ENCODE results near the gene ZNF69.

DNA sequence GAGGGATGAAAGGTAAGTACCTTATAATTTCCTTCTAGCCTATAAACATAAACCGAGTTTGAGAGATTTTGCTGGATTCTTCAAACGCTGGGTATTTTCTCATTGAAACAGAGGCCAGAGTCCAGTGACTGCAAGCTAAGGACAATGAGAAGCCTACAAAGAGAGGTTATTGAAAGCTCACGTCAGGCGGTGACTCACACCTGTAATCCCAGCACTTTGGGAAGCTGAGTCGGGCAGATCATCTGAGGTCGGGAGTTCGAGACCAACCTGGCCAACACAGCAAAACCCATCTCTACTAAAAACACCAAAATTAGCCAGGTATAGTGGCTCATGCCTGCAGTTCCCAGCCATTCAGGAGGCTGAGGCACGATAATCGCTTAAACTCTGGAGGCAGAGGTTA, 15.0 kb upstream of the ZNF69 start:
- TF ChIP-seq EZH2 (IDR thresholded peaks at IDR 0.05; ENCODE audit: borderline replicate concordance, low read length), result no peak
- TF ChIP-seq, protein P1, sequence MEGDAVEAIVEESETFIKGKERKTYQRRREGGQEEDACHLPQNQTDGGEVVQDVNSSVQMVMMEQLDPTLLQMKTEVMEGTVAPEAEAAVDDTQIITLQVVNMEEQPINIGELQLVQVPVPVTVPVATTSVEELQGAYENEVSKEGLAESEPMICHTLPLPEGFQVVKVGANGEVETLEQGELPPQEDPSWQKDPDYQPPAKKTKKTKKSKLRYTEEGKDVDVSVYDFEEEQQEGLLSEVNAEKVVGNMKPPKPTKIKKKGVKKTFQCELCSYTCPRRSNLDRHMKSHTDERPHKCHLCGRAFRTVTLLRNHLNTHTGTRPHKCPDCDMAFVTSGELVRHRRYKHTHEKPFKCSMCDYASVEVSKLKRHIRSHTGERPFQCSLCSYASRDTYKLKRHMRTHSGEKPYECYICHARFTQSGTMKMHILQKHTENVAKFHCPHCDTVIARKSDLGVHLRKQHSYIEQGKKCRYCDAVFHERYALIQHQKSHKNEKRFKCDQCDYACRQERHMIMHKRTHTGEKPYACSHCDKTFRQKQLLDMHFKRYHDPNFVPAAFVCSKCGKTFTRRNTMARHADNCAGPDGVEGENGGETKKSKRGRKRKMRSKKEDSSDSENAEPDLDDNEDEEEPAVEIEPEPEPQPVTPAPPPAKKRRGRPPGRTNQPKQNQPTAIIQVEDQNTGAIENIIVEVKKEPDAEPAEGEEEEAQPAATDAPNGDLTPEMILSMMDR (conservative IDR thresholded peaks at IDR 0.05 in 1 of 2, IDR thresholded peaks at IDR 0.05 in 1 of 2; ENCODE audit: extremely low read depth in 1 of 2, insufficient read depth in 1 of 2, low read depth in 1 of 2, low read length in 2 of 2), result no peak
